MM.1S (cell line): Measurements from ENCODE around the gene PCK1.

Experiments
- DNase-seq: peaks from one replicate; pipeline ENCODE4 v3.0.0-alpha.2; 2015
- H2AFZ ChIP-seq: fragments of 300-600 bp; sonication (generic); 2 replicates; pipeline ENCODE4 v1.6.0; 2016; ENCODE audit warnings: antibody characterized with exemption, low read length
- H3F3A ChIP-seq: fragments of 300-600 bp; sonication (generic); 2 replicates; pipeline ENCODE4 v1.6.1; 2016; ENCODE audit warnings: mild to moderate bottlenecking, antibody characterized with exemption, low read length, moderate library complexity, mixed read lengths; ENCODE audit not compliant: insufficient read depth
- H3K27ac ChIP-seq: fragments of 300-600 bp; sonication (generic); 2 replicates; pipeline ENCODE4 v1.5.1; 2016; ENCODE audit warnings: mild to moderate bottlenecking, low read length
- H3K27me3 ChIP-seq: fragments of 300-600 bp; sonication (generic); replicated peaks from 2 replicates; pipeline ENCODE4 v1.6.0; 2016; ENCODE audit warnings: low read length; ENCODE audit not compliant: insufficient read depth
- H3K36me3 ChIP-seq: fragments of 300-600 bp; sonication (generic); replicated peaks from 2 replicates; pipeline ENCODE4 v1.6.1; 2016; ENCODE audit warnings: mild to moderate bottlenecking, low read length, mixed read lengths; ENCODE audit not compliant: insufficient read depth
- H3K4me1 ChIP-seq: fragments of 300-600 bp; sonication (generic); 2 replicates; pipeline ENCODE4 v1.6.1; 2016; ENCODE audit warnings: low read length, mixed read lengths
- H3K4me2 ChIP-seq: fragments of 300-600 bp; sonication (generic); 2 replicates; pipeline ENCODE4 v1.6.0; 2016; ENCODE audit warnings: low read depth, low read length
- H3K4me3 ChIP-seq: fragments of 300-600 bp; sonication (generic); 2 replicates; pipeline ENCODE4 v1.5.1; 2016; ENCODE audit warnings: low read length, mixed read lengths
- H3K79me2 ChIP-seq: fragments of 300-600 bp; sonication (generic); 2 replicates; pipeline ENCODE4 v1.6.1; 2016; ENCODE audit warnings: mixed run types, low read length, mixed read lengths
- H3K9ac ChIP-seq: fragments of 300-600 bp; sonication (generic); 2 replicates; pipeline ENCODE4 v1.6.1; 2016; ENCODE audit warnings: low read length, mixed read lengths
- H3K9me2 ChIP-seq: fragments of 300-600 bp; sonication (generic); replicated peaks from 2 replicates; pipeline ENCODE4 v1.6.1; 2016; ENCODE audit warnings: mild to moderate bottlenecking, low read length, mixed read lengths; ENCODE audit not compliant: insufficient read depth
- H3K9me3 ChIP-seq: fragments of 300-600 bp; sonication (generic); replicated peaks from 2 replicates; pipeline ENCODE4 v1.6.1; 2016; ENCODE audit warnings: mild to moderate bottlenecking, low read length, mixed read lengths; ENCODE audit not compliant: insufficient read depth
- H4K20me1 ChIP-seq: fragments of 300-600 bp; sonication (generic); 2 replicates; pipeline ENCODE4 v1.6.1; 2016; ENCODE audit warnings: mild to moderate bottlenecking, low read length, moderate library complexity, mixed read lengths; ENCODE audit not compliant: insufficient read depth
- EZH2 ChIP-seq: fragments of 300-600 bp; sonication (generic); optimal IDR thresholded peaks from 2 replicates; pipeline ENCODE3; 2017; ENCODE audit warnings: low read depth, mild to moderate bottlenecking, antibody characterized with exemption, low read length, mixed read lengths
- EZH2phosphoT487 ChIP-seq: fragments of 300-600 bp; sonication (generic); IDR thresholded peaks from 2 replicates; pipeline ENCODE4 v1.6.1; 2018; ENCODE audit warnings: antibody characterized with exemption, low read length
- TF ChIP-seq, protein P1 (sequence below): fragments of 300-600 bp; sonication (generic); IDR thresholded peaks from 2 replicates; pipeline ENCODE4 v1.5.1; 2016; ENCODE audit warnings: antibody characterized with exemption, low read length, mixed read lengths

PCK1 gene

DNA sequence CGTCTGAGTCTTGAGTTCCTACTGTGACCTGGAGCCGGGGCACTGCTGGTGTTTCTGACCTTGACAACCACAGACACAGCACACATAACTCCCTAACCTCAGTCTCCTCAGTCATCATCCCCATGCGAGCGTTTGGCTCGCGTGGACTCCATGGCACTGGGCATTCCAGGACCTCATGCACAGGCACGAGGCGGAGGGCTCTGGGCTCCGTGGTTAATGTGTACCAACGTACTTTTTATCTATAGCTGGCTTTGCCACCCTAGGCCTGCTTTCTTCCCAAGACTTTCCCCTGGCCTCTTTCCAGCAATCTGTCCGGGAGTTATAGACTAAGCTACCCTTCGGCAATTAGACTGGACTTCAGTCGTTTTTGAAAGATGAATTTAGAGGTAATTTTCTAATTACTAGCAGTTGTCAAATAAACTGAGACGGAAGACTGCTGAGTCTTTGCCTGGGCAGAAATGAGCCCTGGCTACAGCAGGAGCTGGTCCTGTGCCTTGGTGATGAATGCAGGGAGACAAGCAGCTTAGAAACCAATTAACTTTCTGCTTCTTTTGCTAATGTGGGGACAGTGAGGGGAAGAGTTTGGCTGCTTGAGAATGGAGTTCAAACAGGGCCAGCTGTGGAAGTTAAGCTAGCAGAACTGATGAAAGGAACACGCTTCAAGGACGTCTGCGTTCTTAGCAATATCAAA is 19.9 kb upstream of the PCK1 start:
- Histone ChIP-seq H3F3A (no peaks in the 10 kb centered on the region), H3K4me1 (no peaks in the 10 kb centered on the region), H3K4me3 (no peak overlapping the region), H3K27me3 (peaks cover 94% of the 10 kb centered on the region), H3K9ac (no peak overlapping the region), H3K36me3 (no peaks in the 10 kb centered on the region), H3K79me2 (no peaks in the 10 kb centered on the region), H3K9me3 (no peaks in the 10 kb centered on the region), H3K9me2 (no peaks in the 10 kb centered on the region), H4K20me1 (no peaks in the 10 kb centered on the region), H3K27ac (no peak overlapping the region), H3K4me2 (no peak overlapping the region), H2AFZ (no peak overlapping the region)
- no peak for DNase-seq
- TF ChIP-seq EZH2 (no peak), EZH2phosphoT487 (no peak)
- TF ChIP-seq, protein P1, sequence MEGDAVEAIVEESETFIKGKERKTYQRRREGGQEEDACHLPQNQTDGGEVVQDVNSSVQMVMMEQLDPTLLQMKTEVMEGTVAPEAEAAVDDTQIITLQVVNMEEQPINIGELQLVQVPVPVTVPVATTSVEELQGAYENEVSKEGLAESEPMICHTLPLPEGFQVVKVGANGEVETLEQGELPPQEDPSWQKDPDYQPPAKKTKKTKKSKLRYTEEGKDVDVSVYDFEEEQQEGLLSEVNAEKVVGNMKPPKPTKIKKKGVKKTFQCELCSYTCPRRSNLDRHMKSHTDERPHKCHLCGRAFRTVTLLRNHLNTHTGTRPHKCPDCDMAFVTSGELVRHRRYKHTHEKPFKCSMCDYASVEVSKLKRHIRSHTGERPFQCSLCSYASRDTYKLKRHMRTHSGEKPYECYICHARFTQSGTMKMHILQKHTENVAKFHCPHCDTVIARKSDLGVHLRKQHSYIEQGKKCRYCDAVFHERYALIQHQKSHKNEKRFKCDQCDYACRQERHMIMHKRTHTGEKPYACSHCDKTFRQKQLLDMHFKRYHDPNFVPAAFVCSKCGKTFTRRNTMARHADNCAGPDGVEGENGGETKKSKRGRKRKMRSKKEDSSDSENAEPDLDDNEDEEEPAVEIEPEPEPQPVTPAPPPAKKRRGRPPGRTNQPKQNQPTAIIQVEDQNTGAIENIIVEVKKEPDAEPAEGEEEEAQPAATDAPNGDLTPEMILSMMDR: no peak

DNA sequence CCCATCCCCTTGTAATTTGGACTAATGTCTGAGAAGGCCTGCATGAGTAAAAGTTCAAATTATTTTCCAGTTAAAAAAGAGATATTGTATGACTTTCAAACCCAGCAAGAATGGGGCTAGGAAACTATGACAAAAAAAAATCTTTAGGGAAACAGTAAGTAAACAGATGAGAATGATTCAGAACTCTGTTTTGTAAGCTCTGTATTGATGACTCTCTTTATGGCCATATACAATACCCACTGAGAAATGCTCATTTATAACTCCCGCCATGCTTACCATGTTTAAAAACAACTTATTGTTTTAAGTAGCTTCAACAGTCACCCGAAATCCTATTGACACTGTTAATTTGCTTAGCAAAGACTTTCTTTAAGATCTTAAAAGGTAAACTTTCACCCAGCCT is 17.2 kb upstream of the PCK1 start:
- H3K9ac ChIP-seq: no peak overlapping the region
- no peaks in the 10 kb centered on the region for H3K79me2 ChIP-seq
- H3K36me3 ChIP-seq: no peaks in the 10 kb centered on the region
- no peak overlapping the region for H2AFZ ChIP-seq
- H3K9me3 ChIP-seq: no peaks in the 10 kb centered on the region
- H3F3A ChIP-seq: no peaks in the 10 kb centered on the region
- TF ChIP-seq, protein P1: no peak
- TF ChIP-seq EZH2phosphoT487: no peak
- no peak for TF ChIP-seq EZH2
- no peak overlapping the region for H3K27ac ChIP-seq
- no peak overlapping the region for H3K4me2 ChIP-seq
- DNase-seq: no peak
- no peaks in the 10 kb centered on the region for H3K9me2 ChIP-seq
- H4K20me1 ChIP-seq: no peaks in the 10 kb centered on the region
- peaks cover 95% of the 10 kb centered on the region for H3K27me3 ChIP-seq
- no peak overlapping the region for H3K4me3 ChIP-seq
- no peaks in the 10 kb centered on the region for H3K4me1 ChIP-seq

DNA sequence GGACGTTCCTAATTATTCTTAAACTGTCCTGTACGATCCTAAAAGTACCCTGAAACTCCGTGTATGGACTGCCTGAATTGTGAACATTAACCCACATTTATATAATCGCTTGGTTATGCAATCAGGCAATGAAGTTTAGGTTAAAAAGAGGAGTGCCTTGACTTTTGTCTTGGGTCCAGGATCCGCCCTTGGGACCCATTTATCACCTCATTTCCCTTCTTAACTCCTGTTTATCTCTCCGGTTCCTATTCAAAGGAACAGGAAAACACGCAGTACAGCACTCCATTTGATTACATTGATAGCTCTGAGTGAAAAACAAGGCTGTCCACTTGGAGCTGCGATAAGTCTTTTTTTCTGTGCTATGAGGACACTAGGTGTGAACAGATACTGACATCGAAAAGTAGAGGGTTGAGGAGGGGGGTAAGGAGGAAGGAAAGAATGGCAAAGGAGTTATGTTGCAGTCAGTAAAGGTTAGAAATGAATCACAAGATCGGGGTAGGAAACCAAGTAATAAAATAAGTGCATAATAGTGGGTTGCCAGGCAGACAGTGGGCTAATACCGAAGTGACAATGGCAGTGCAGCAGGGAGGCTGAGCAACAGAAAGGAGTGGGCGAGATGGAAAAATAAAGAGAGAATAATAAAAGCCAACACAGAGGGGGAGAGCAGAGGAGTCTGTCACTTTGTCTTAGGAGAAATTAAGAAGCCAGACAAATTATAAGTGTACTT is 15.9 kb upstream of the PCK1 start:
- no peak for DNase-seq
- H3K79me2 ChIP-seq: no peaks in the 10 kb centered on the region
- no peaks in the 10 kb centered on the region for H3K9me3 ChIP-seq
- H3K36me3 ChIP-seq: no peaks in the 10 kb centered on the region
- H3K4me3 ChIP-seq: no peak overlapping the region
- H3K9ac ChIP-seq: no peak overlapping the region
- H4K20me1 ChIP-seq: no peaks in the 10 kb centered on the region
- no peaks in the 10 kb centered on the region for H3K9me2 ChIP-seq
- peaks cover 98% of the 10 kb centered on the region for H3K27me3 ChIP-seq
- no peak for TF ChIP-seq EZH2phosphoT487
- no peak for TF ChIP-seq EZH2
- TF ChIP-seq, protein P1: no peak
- no peak overlapping the region for H2AFZ ChIP-seq
- no peaks in the 10 kb centered on the region for H3K4me1 ChIP-seq
- H3K4me2 ChIP-seq: no peak overlapping the region
- no peaks in the 10 kb centered on the region for H3F3A ChIP-seq
- H3K27ac ChIP-seq: no peak overlapping the region
